ENCODE data around the gene TAC3.

GRCh38 chr12:56995930-56996496, 20.3 kb downstream of the TAC3 start:
- TF ChIP-seq CTCF (conservative IDR thresholded peaks at IDR 0.05; ENCODE audit: low read depth, low read length): no peak
- TF ChIP-seq, protein P1, sequence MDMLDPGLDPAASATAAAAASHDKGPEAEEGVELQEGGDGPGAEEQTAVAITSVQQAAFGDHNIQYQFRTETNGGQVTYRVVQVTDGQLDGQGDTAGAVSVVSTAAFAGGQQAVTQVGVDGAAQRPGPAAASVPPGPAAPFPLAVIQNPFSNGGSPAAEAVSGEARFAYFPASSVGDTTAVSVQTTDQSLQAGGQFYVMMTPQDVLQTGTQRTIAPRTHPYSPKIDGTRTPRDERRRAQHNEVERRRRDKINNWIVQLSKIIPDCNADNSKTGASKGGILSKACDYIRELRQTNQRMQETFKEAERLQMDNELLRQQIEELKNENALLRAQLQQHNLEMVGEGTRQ (IDR thresholded peaks at IDR 0.05; ENCODE audit: low read depth, low read length): no peak
- no peak for TF ChIP-seq CEBPB (IDR thresholded peaks at IDR 0.05; ENCODE audit: low read depth, low read length)
- no peak for TF ChIP-seq POLR2A (IDR thresholded peaks at IDR 0.05; ENCODE audit: low read depth, low read length)
- no peak for TF ChIP-seq MAFK (IDR thresholded peaks at IDR 0.05; ENCODE audit: low read depth, low read length)
